GM12878 (cell line): ENCODE data around the gene CDH16. TPM values are rescaled to one million over a fixed set of nuclear protein-coding genes. Genes with fewer than 3 reads are reported as not detected.

Experiments used
- ATAC-seq: fragments of 200-7000 bp; cut with Tn5 transposase; 3 replicates; pipeline ENCODE4 v1.9.1; 2020; ENCODE audit warnings: mild to moderate bottlenecking, moderate library complexity
- BruUV-seq: library from RNA; stranded (reverse); fragments of 400-500 nt; replicated peaks from 2 replicates; lab custom pipeline; 2021; lab: Mats Ljungman, UMichigan
- CTCF ChIA-PET: fragments of 300-600 bp; sonication (Branson Sonifier 250); formaldehyde crosslinking; extraction: SDS; loops from one replicate; lab custom pipeline; 2021; ENCODE audit warnings: inconsistent platforms; lab: Yijun Ruan, JAX
- POLR2A ChIA-PET: fragments of 350-600 bp; formaldehyde crosslinking; extraction: SDS; loops from one replicate; lab custom pipeline; 2021; ENCODE audit warnings: inconsistent platforms; lab: Charles Lee
- RAD21 ChIA-PET: fragments of 300-600 bp; sonication (Branson Sonifier 250); formaldehyde crosslinking; loops from one replicate; lab custom pipeline; 2023; ENCODE audit warnings: antibody characterized with exemption; ENCODE audit not compliant: unreplicated experiment; lab: Charles Lee
- SMC1A ChIA-PET: fragments of 300-600 bp; sonication (Branson Sonifier 250); formaldehyde crosslinking; loops from one replicate; lab custom pipeline; 2023; ENCODE audit not compliant: unreplicated experiment, uncharacterized antibody; lab: Charles Lee
- DNase-seq: peaks from one replicate; pipeline ENCODE4 v3.0.0-alpha.2; 2011; ENCODE audit warnings: low read depth, low spot score
- FAIRE-seq: peaks from 3 replicates; lab custom pipeline; 2011; peaks lifted over from hg19 to GRCh38; lab: Jason Lieb, UNC
- H2AFZ ChIP-seq: 2 replicates; pipeline ENCODE4 v1.6.0; 2011; ENCODE audit warnings: low read depth, low read length, control low read depth; ENCODE audit not compliant: control insufficient read depth
- H3K27ac ChIP-seq: 2 replicates; pipeline ENCODE4 v1.5.1; 2011; ENCODE audit warnings: control low read depth; ENCODE audit not compliant: control insufficient read depth, insufficient read depth
- H3K27me3 ChIP-seq, 2 experiments: replicated peaks in 1 of 2; 2 replicates each; pipeline versions ENCODE4 v1.6.0 to v1.6.1; 2011; ENCODE audit warnings: low read length in 1 of 2; ENCODE audit not compliant: control insufficient read depth in 2 of 2, insufficient read depth in 2 of 2
- H3K36me3 ChIP-seq, 2 experiments: 2 replicates each; pipeline ENCODE4 v1.5.1; 2011; ENCODE audit warnings: low read length in 1 of 2; ENCODE audit not compliant: control insufficient read depth in 2 of 2, insufficient read depth in 2 of 2
- H3K4me1 ChIP-seq: 2 replicates; pipeline ENCODE4 v1.6.1; 2011; ENCODE audit warnings: mild to moderate bottlenecking, low read length, moderate library complexity, mixed read lengths; ENCODE audit not compliant: control insufficient read depth, insufficient read depth
- H3K4me2 ChIP-seq: 2 replicates; pipeline ENCODE4 v1.6.0; 2011; ENCODE audit warnings: control low read depth; ENCODE audit not compliant: control insufficient read depth, insufficient read depth
- H3K4me3 ChIP-seq: fragments of 200-600 bp; sonication (generic); 2 replicates; pipeline ENCODE4 v1.5.1; 2016
- H3K79me2 ChIP-seq: 2 replicates; pipeline ENCODE4 v1.6.0; 2011; ENCODE audit warnings: low read length; ENCODE audit not compliant: control insufficient read depth, insufficient read depth
- H3K9ac ChIP-seq: 2 replicates; pipeline ENCODE4 v1.8.0; 2011; ENCODE audit warnings: low read length, control low read depth, mixed read lengths; ENCODE audit not compliant: control insufficient read depth, insufficient read depth
- H3K9me3 ChIP-seq: replicated peaks from 3 replicates; pipeline ENCODE4 v1.5.1; 2011; ENCODE audit warnings: mild to moderate bottlenecking, low read length; ENCODE audit not compliant: control insufficient read depth, insufficient read depth
- H4K20me1 ChIP-seq: 2 replicates; pipeline ENCODE4 v1.6.0; 2011; ENCODE audit not compliant: control insufficient read depth, insufficient read depth
- CBX5 ChIP-seq: sonication (generic); IDR thresholded peaks from 2 replicates; pipeline ENCODE4 v1.6.1; 2016; ENCODE audit warnings: low read depth, moderate library complexity, mild to moderate bottlenecking, inconsistent platforms
- CREB1 ChIP-seq: IDR thresholded peaks from 2 replicates; pipeline ENCODE4 v1.6.1; 2012; ENCODE audit warnings: low read depth, mild to moderate bottlenecking, inconsistent platforms
- CTCF ChIP-seq, 3 experiments: IDR thresholded peaks in 2 of 3; conservative IDR thresholded peaks in 1 of 3; 2 replicates each; pipeline ENCODE4 v1.5.1; 2011; ENCODE audit warnings: low read depth in 3 of 3, low read length in 3 of 3, mild to moderate bottlenecking in 3 of 3, control low read depth in 2 of 3, moderate library complexity in 2 of 3, inconsistent platforms in 1 of 3, mixed read lengths in 1 of 3; ENCODE audit not compliant: control insufficient read depth in 2 of 3, insufficient read depth in 1 of 3; ENCODE audit errors: extremely low read depth in 1 of 3
- DPF2 ChIP-seq: fragments of 450-650 bp; IDR thresholded peaks from 2 replicates; pipeline ENCODE4 v1.6.1; 2017; ENCODE audit warnings: mild to moderate bottlenecking
- EP300 ChIP-seq, 2 experiments: fragments of 150-350 bp in 1 of 2; IDR thresholded peaks; 2 replicates each; pipeline ENCODE4 v1.6.1; 2011 to 2012; ENCODE audit warnings: low read depth in 2 of 2, low read length in 2 of 2, borderline replicate concordance in 1 of 2, improper control_type of control experiment in 1 of 2, inconsistent platforms in 1 of 2; ENCODE audit not compliant: control insufficient read depth in 1 of 2
- FOXK2 ChIP-seq: fragments of 450-650 bp; IDR thresholded peaks from 2 replicates; pipeline ENCODE4 v1.6.1; 2017; ENCODE audit warnings: mild to moderate bottlenecking, moderate library complexity
- FOXM1 ChIP-seq: IDR thresholded peaks from 2 replicates; pipeline ENCODE4 v1.6.1; 2012; ENCODE audit warnings: low read depth, mild to moderate bottlenecking, inconsistent platforms, low read length, moderate library complexity
- KLF5 ChIP-seq: fragments of 450-650 bp; IDR thresholded peaks from 2 replicates; pipeline ENCODE4 v1.6.1; 2014; ENCODE audit warnings: mild to moderate bottlenecking; ENCODE audit not compliant: partially characterized antibody
- NFYA ChIP-seq: IDR thresholded peaks from 2 replicates; pipeline ENCODE4 v1.6.1; 2011; ENCODE audit warnings: low read depth, mild to moderate bottlenecking, low read length, improper control_type of control experiment, borderline replicate concordance
- NR2C2 ChIP-seq: IDR thresholded peaks from 2 replicates; pipeline ENCODE4 v1.6.1; 2011; ENCODE audit warnings: borderline replicate concordance, low read depth; ENCODE audit not compliant: control insufficient read depth, insufficient read length
- POLR2AphosphoS5 ChIP-seq: IDR thresholded peaks from 2 replicates; pipeline ENCODE4 v1.6.1; 2011; ENCODE audit warnings: mild to moderate bottlenecking, low read length, inconsistent platforms
- RB1 ChIP-seq: fragments of 450-650 bp; formaldehyde crosslinking; IDR thresholded peaks from 2 replicates; pipeline ENCODE4 v1.6.1; 2017; ENCODE audit warnings: mild to moderate bottlenecking, borderline replicate concordance
- RUNX3 ChIP-seq: IDR thresholded peaks from 2 replicates; pipeline ENCODE4 v1.6.1; 2012; ENCODE audit warnings: low read length, inconsistent platforms
- SREBF2 ChIP-seq: IDR thresholded peaks from 2 replicates; pipeline ENCODE4 v1.6.1; 2012; ENCODE audit warnings: mild to moderate bottlenecking, low read length
- YBX1 ChIP-seq: fragments of 450-650 bp; IDR thresholded peaks from 2 replicates; pipeline ENCODE4 v1.6.1; 2016; ENCODE audit warnings: antibody characterized with exemption
- ZBED1 ChIP-seq: IDR thresholded peaks from 2 replicates; pipeline ENCODE4 v1.6.1; 2016; ENCODE audit warnings: borderline replicate concordance
- ZNF207 ChIP-seq: fragments of 450-650 bp; IDR thresholded peaks from 2 replicates; pipeline ENCODE4 v1.6.1; 2014; ENCODE audit warnings: antibody characterized with exemption, mild to moderate bottlenecking, borderline replicate concordance
- WGBS: methylation state at CpG from one replicate; pipeline ENCODE4 v1.1.6; 2016; ENCODE audit warnings: low lambda C conversion rate; ENCODE audit not compliant: insufficient replicate concordance, insufficient coverage; ENCODE audit errors: missing lambda C conversion rate; 5-methylcytosine and 5-hydroxymethylcytosine counted together
- in situ Hi-C: fragments of 300-500 bp; cut with MboI; formaldehyde crosslinking; loops from 9 replicates; pipeline ENCODE4 v1.14.3; 2018; ENCODE audit warnings: mixed read lengths
- intact Hi-C: fragments of 100-400 bp; cut with micrococcal nuclease; formaldehyde crosslinking; loops from one replicate; pipeline ENCODE4 v1.14.2; 2022; ENCODE audit not compliant: unreplicated experiment
- polyA plus RNA-seq, 11 experiments: library from polyadenylated mRNA; depleted of rRNA in 4 of 11; unstranded in 6 of 11; stranded (reverse) in 5 of 11; fragments of >200 nt; fragmentation: Nextera tagmentation in 4 of 11; fragmentation: Illumina TruSeq in 1 of 11; extraction: Ambion mirVana in 4 of 11; extraction: Trizol in 1 of 11; gene quantifications; 1 replicate in 1 of 11; 2 replicates in 10 of 11; pipeline versions ENCODE4 v1.2.1 to v1.2.3, GENCODE V29; 2011 to 2016; ENCODE audit warnings: inconsistent platforms in 2 of 11, missing spikeins in 2 of 11, low read depth in 1 of 11
- total RNA-seq, 4 experiments: library from RNA; depleted of rRNA in 3 of 4; stranded (reverse); fragments of >200 nt in 3 of 4; fragmentation: Illumina TruSeq in 1 of 4; extraction: Trizol in 1 of 4; gene quantifications; 2 replicates each; pipeline versions ENCODE4 v1.2.1 to v1.2.3, GENCODE V29; 2013 to 2021
- TF ChIP-seq, protein P1 (sequence below): IDR thresholded peaks from 2 replicates; pipeline ENCODE4 v1.6.1; 2011; ENCODE audit warnings: borderline replicate concordance, low read depth, mild to moderate bottlenecking, moderate library complexity, mixed read lengths, low read length; ENCODE audit not compliant: insufficient read depth; ENCODE audit errors: extremely low read length
- TF ChIP-seq, protein P2 (sequence below): fragments of 450-650 bp; IDR thresholded peaks from 2 replicates; pipeline ENCODE4 v1.6.1; 2017; ENCODE audit warnings: antibody characterized with exemption, mild to moderate bottlenecking, moderate library complexity

The CDH16 gene
- total and polyA plus RNA-seq, 10 of the 15 experiments (the other 5 are each of a cell fraction or from before 2014, with no cell fraction given), result 0.05 TPM; not detected in 9

DNA sequence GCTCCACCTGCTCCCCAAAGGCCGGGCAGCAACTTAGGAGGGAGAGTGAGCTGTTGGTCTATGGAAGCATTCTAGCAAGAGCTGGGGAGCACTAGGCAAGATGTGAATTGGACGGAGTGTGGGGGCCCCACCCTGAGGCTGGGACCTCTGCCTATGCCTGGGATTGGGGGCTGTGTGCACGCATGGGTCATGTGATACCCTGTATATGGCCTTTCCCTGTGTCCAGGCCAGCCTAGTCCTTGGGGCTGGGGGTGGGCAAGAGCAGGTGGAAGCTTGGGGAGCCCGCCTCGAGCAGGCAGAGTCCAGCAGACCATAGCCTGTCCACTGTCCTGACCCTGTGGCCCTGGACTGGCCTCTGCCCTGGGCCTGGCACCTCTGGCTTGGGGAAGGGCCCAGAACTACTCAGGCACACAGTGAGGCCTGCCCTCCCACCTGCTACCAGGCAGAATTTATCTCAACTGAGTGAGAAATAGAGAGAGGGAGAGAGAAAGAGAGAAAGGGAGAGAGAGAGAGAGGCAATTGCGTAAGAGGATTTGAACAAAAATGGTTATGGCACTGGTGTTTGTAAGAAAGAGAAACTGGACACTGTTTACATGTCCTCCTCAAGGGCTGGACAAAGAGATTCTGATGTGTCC lies 19.3 kb downstream of the CDH16 start:
- no peaks in the 10 kb centered on the region for H4K20me1 ChIP-seq
- no peak for ATAC-seq
- no peak overlapping the region for H3K4me3 ChIP-seq
- ChIA-PET POLR2A (no interaction called here), SMC1A (no interaction called here), CTCF (interaction anchor here (1.5 kb wide), 1 partner anchor 17 kb away, joined by 4 read pairs; no protein-coding TSS in a partner anchor), RAD21 (no interaction called here)
- H3K27ac ChIP-seq, result no peak overlapping the region
- no peak overlapping the region for H3K9ac ChIP-seq
- no peak for FAIRE-seq
- H3K4me1 ChIP-seq, result no peaks in the 10 kb centered on the region
- intact Hi-C loops, result no loop called here
- TF ChIP-seq SREBF2 (no peak), RUNX3 (no peak), RB1 (no peak), KLF5 (no peak), NR2C2 (no peak), FOXK2 (no peak), CTCF (IDR thresholded peaks at IDR 0.05 in 2 of 3, conservative IDR thresholded peaks at IDR 0.05 in 1 of 3; ENCODE audit: control insufficient read depth in 2 of 3, extremely low read depth in 1 of 3, insufficient read depth in 1 of 3, low read depth in 3 of 3, low read length in 3 of 3) (no peak), YBX1 (no peak), EP300 (IDR thresholded peaks at IDR 0.05; ENCODE audit: borderline replicate concordance in 1 of 2, control insufficient read depth in 1 of 2, low read depth in 2 of 2, low read length in 2 of 2) (no peak), NFYA (no peak), CREB1 (no peak), CBX5 (no peak), ZNF207 (no peak), FOXM1 (no peak), POLR2AphosphoS5 (no peak), DPF2 (no peak), ZBED1 (no peak)
- TF ChIP-seq, protein P1, sequence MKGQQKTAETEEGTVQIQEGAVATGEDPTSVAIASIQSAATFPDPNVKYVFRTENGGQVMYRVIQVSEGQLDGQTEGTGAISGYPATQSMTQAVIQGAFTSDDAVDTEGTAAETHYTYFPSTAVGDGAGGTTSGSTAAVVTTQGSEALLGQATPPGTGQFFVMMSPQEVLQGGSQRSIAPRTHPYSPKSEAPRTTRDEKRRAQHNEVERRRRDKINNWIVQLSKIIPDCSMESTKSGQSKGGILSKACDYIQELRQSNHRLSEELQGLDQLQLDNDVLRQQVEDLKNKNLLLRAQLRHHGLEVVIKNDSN, result no peak
- TF ChIP-seq, protein P2, sequence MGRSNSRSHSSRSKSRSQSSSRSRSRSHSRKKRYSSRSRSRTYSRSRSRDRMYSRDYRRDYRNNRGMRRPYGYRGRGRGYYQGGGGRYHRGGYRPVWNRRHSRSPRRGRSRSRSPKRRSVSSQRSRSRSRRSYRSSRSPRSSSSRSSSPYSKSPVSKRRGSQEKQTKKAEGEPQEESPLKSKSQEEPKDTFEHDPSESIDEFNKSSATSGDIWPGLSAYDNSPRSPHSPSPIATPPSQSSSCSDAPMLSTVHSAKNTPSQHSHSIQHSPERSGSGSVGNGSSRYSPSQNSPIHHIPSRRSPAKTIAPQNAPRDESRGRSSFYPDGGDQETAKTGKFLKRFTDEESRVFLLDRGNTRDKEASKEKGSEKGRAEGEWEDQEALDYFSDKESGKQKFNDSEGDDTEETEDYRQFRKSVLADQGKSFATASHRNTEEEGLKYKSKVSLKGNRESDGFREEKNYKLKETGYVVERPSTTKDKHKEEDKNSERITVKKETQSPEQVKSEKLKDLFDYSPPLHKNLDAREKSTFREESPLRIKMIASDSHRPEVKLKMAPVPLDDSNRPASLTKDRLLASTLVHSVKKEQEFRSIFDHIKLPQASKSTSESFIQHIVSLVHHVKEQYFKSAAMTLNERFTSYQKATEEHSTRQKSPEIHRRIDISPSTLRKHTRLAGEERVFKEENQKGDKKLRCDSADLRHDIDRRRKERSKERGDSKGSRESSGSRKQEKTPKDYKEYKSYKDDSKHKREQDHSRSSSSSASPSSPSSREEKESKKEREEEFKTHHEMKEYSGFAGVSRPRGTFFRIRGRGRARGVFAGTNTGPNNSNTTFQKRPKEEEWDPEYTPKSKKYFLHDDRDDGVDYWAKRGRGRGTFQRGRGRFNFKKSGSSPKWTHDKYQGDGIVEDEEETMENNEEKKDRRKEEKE, result no peak
- no peak overlapping the region for H2AFZ ChIP-seq
- no peaks in the 10 kb centered on the region for H3K79me2 ChIP-seq
- WGBS, result 46% methylated on average over 6 of the region's 6 CpGs
- in situ Hi-C loops, result no loop called here
- no peak for DNase-seq
- no peaks in the 10 kb centered on the region for H3K9me3 ChIP-seq
- no peaks in the 10 kb centered on the region for H3K36me3 ChIP-seq
- H3K4me2 ChIP-seq, result no peak overlapping the region
- H3K27me3 ChIP-seq, result no peaks in the 10 kb centered on the region
- BruUV-seq, result no TSS peak
